COLO668 (cell line): ENCODE measurements around the gene GJB6.

Experiments
- DNase-seq: peaks from one replicate; lab custom pipeline; 2025; ENCODE audit not compliant: unreplicated experiment; lab: John Stamatoyannopoulos, UW

The GJB6 gene

GRCh38 chr13:20188667-20189553, 43.2 kb downstream of the GJB6 start:
- no peak for DNase-seq

- DNase-seq, result no peak
Measured at GRCh38 chr13:20186771-20187170, 45.3 kb downstream of the GJB6 start.

- no peak for DNase-seq
Measured at GRCh38 chr13:20185366-20186056, 46.6 kb downstream of the GJB6 start.

- DNase-seq, result peak; percentile 62
Measured at GRCh38 chr13:20182231-20182846, 49.8 kb downstream of the GJB6 start.

- DNase-seq, result no peak
Measured at GRCh38 chr13:20181188-20181587, 50.9 kb downstream of the GJB6 start.

- DNase-seq, result no peak
Measured at GRCh38 chr13:20178156-20178555, 54.0 kb downstream of the GJB6 start.

- DNase-seq, result no peak
Measured at GRCh38 chr13:20177049-20177831, 54.9 kb downstream of the GJB6 start.

- no peak for DNase-seq
Measured at GRCh38 chr13:20175907-20176652, 56.0 kb downstream of the GJB6 start.

- DNase-seq, result no peak
Measured at GRCh38 chr13:20175406-20175794, 56.7 kb downstream of the GJB6 start.

- DNase-seq, result peak; percentile 86
Measured at GRCh38 chr13:20174656-20175405, 57.3 kb downstream of the GJB6 start.

GRCh38 chr13:20173116-20173746, 58.9 kb downstream of the GJB6 start:
- no peak for DNase-seq
